Inferior parietal cortex (tissue), 1 donor: ENCODE measurements around the gene COL28A1.
"Not testable (repeated sequence)": the region's sequence is repeated elsewhere in the genome, so short reads cannot be mapped to it uniquely, and the experiment has no call there.

ENCODE experiments used
- DNase-seq: peaks from one replicate; pipeline ENCODE4 v3.0.0-alpha.2; 2016; ENCODE audit errors: extremely low spot score

Gene COL28A1

GRCh38 chr7:7464991-7465765 lies 70.5 kb downstream of the COL28A1 start:
- DNase-seq, result not testable (repeated sequence)

DNA sequence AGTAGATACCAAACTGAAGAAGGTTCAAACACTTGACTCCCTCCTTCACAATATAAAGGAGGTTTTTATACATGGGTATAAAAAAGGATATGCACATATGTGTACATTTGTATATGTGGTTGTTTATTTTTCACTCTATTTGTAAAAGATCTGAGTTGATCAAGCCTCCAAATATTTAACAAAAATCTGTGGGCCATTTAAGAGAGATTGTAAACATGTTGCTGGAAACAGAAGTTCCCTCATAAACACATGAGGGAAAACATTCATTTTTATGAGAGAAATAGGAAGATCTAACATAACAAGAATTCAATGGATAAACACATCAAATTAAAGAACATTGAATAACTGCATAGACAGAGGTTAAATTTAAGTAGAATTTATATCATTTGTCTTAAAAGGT lies 81.7 kb downstream of the COL28A1 start:
- no peak for DNase-seq

DNA sequence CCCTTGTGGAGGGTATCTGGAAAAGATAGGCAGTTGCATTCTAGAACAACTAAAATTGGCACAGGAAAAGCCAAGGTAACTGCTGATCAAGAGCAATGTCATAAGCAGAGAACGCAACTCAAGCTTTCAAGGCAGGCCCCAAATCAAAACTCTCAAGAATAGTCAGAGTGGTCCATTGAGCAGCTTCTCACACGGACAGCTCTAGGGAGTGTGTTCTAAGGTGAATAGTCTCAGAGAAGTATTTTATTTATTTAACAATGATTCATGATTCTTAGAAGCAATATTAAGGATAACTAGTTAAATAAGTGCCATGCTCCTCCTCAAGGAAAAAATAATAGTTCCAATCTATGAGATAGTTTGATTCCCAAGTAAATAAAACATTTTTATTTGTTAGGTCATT lies 83.0 kb downstream of the COL28A1 start:
- DNase-seq, result no peak

GRCh38 chr7:7452119-7452518 lies 83.6 kb downstream of the COL28A1 start:
- DNase-seq, result no peak

DNA sequence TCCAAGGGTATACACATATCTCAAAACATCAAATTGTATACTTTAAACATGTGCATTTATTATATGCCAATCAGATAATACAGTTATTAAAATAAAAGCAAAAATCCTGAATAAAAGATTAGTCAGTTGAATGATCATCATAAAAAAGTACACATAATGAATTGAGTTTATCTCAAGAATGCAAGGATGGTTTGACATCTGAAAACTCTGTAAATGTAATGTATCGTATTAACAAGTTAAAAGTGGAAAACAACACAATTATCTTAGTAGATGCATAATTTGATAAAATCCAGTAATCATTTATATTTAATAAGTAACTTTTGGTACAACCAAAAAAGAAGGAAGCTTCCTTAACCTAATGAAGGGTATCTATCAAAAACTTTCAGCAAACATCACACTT lies 86.6 kb downstream of the COL28A1 start:
- DNase-seq, result no peak

- DNase-seq, result no peak
Observed at GRCh38 chr7:7446616-7447015, 89.1 kb downstream of the COL28A1 start.

DNA sequence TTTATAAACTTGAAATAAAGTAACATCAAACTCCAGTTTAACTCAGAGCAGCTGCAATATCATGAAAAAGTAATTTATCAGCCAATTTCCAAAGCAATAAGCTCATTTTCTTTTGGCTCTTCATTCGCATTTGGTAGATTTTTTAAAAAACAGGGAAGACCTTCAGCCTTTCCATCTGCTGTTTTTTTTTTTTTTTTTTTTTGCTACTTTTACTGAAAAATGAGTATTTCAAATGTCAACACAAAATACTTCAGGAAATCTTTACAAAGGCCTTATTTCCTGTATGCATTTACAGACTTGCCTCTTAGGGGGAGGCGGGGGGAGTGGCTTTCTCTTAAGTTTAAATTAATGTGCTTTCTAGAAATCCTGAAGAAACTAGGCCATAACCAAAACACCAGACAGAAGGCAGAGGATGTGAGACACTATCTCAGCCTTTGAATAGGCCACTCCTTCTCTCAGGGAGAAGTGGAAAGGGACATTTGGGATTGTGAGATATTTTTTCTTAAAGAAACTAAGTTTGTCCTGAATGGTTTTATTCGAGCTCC lies 91.8 kb downstream of the COL28A1 start:
- DNase-seq, result no peak

- no peak for DNase-seq
Observed at GRCh38 chr7:7439564-7439963, 96.1 kb downstream of the COL28A1 start.

DNA sequence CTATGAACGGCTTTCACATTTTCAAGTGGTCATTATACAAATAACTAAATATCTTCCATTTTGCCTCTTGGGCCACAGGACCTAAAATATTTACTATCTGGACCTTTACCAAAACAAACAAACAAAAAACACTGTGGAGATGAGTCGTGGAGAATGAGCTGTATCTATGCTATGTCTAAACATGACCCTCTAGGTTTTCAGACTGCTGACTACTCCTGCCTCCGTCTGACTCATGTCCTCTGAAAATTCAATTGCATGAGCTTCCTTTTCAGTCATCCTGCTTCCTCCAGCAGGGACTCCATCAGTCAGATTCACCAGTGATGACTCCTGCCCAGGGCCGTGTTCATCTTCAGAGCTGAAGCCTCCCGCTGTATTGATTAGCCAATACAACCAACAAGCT lies 96.8 kb downstream of the COL28A1 start:
- no peak for DNase-seq

DNA sequence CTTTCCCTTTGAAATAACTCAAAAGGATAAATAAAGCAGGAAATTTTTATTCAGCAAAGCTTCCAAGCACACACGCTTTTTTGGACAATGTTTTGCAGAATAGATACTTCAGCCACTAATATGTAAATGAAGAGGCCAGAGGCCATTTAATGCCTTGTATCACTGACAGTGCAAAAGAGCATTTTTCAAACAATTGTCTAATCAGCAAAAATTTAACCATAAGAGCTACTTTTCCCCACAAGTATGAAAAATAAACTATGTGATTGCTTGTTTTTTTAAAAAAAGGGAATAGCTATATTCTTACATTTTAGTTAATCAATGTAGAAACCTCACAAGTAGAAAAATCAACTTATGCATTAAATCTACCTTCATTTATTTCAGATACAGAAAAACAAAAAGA lies 99.7 kb downstream of the COL28A1 start:
- DNase-seq, result no peak

DNA sequence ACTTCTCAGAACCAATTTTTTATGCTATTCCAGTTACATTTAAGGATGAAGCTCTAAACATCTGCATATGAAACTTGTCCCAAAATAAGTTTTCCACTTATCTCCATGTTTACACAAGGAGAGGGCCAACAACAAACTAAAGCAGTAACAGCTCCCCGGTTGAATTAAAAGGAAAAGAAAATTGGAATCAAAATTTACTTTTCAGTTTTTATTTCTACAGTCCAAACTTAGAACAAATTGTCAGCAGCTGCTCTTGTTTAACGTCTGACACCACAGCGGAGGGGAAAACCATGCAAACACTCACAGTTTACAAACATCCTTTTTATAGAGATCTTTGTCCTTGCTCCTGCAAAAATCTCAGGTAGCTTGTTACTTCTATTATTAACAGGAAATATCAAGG lies 101.3 kb downstream of the COL28A1 start:
- DNase-seq, result no peak

- no peak for DNase-seq
Observed at GRCh38 chr7:7433811-7434210, 101.9 kb downstream of the COL28A1 start.

DNA sequence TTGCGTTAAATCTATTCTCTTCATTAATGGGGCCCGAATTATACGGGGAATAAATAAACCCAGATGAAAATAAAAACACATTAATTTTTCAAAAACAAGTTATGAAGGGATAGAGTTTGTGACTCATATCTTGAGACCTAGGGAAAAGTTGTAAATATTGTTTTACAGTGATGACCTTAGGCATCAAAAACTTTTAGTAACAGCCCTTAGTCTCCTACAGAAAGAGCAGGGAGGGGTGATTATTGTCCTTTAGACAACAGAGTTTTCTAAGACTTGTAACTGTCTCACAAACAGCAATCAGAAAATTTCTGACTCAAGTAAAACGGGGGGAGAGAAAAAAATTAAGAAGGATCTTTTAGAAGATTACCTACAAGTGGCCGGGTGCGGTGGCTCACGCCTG lies 102.7 kb downstream of the COL28A1 start:
- DNase-seq, result no peak

GRCh38 chr7:7428806-7429205 lies 106.9 kb downstream of the COL28A1 start:
- no peak for DNase-seq

DNA sequence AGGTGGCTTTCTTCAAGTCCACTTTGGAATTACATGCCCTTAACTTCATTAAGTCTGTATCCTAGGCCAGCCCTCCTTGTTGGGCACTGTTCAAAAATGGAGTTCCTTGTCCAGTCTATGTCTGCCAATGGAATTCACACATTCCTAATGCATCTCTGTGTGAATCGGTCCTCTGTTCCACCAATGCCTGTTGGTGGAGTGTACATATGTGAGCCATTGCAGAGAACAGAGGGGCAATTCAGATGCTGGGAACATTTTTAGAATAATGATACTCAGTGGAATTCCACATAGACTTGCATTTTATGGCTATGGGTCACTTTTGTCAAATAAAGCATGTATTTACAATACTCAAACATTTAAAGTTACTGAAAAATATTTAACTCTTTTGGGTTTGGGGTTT lies 108.3 kb downstream of the COL28A1 start:
- DNase-seq, result peak; percentile 73

GRCh38 chr7:7426676-7427075 lies 109.0 kb downstream of the COL28A1 start:
- no peak for DNase-seq

DNA sequence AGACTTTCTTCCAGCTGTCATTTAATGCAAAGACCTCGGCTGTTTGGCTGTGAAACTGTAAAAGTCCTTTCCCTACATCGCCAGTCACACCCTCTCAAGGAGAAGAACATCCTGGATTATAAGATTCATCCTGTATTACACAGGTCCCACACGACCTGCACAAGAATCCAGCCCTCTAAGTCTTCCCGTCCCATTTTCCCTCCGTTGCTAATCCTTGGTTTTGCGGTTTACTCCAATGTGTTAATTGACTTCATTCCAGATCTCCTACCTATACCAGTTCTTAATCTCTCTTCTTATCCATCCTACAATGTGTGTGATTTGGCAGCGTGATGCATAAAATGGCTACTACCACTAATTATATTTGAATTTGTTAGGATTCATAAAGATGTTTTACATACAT lies 110.4 kb downstream of the COL28A1 start:
- no peak for DNase-seq

GRCh38 chr7:7424151-7424873 lies 111.4 kb downstream of the COL28A1 start:
- DNase-seq, result peak; percentile 83

DNA sequence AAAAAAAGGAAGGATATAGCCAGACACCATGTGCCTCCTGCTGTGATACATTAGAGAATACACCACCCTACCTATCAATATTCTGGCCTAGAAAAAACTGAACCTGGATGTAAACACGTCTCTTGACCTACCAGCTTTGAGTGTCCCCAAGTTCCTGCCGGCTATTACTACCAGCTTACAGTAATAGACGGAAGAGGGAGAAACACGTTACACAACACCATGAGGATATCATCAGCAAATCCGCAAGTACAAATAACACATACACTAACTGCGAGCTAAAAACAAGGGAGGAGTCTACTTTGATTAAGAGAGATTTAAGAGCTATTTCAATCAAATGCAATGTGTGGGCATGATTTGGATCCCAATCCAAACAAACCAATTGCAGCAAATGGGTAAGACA lies 113.0 kb downstream of the COL28A1 start:
- no peak for DNase-seq

- DNase-seq, result no peak
Observed at GRCh38 chr7:7421826-7422225, 113.8 kb downstream of the COL28A1 start.

DNA sequence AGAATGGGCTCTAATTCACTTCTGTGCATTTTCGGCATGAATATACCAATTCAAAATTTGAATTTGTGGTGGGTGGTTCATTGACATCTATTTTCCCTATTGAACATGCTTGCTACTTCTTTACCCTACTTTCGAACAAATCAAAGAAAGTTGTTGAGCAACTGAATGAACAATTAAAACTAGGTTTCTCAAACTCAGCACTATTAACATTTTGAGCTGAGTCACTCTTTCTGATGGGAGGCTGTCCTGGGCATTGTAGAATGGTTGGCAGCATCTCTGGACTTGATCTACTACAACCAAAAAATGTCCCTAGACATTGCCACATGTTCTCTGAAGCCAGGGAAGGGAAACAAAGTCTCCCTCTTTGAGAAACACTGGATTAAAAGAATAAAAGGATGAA lies 116.7 kb downstream of the COL28A1 start:
- DNase-seq, result no peak

- DNase-seq, result no peak
Observed at GRCh38 chr7:7417851-7418250, 117.8 kb downstream of the COL28A1 start.

DNA sequence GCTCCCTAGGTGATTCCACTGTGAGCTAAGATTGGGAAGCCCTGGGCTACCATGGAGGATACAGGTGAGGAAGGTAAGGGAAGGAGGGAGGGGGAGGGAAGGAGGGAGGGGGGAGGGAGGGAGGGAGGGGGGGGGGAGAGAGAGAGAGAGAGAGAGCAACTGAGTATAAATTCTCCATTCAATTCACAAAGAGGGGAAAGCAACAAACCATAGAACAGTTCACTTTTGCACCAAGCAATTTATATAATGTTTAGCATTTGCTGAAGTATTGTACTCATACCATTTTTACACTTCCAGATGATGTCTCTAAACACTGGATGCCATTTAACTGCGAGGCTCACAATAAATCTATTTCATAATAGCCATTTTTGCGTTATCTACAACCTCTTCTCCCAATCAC lies 118.3 kb downstream of the COL28A1 start:
- DNase-seq, result no peak
